Measurements from ENCODE around the gene KIF1B. TPM values are rescaled to one million over a fixed set of nuclear protein-coding genes. Genes with fewer than 3 reads are reported as not detected.
A peak's percentile ranks its signal among the peaks of the same experiment; 100 is the strongest.

Gene KIF1B
- total RNA-seq, 1 experiment from 2014 or later: 28.1 TPM

DNA sequence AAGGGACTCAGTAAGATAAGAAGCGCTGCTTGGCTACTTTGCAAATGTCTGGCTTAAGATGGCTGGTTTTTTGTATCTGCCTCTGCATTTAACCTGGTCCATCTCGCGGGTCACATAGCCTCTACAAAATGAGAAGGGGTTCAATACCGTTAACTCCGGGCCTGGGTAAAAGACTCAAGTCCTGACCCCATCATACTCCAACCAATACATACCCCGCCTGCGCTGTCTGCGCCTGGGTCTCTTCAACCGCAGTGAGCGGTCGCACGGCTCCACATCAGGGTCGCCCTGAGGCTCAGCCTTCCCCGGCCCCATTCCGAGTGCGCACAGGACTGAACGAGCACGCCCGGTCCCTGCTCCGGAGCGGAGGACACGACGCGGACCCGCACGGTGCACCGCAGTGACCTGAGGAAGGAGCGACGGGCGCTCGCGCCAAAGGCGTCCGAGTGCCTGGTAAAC, 187.9 kb downstream of the KIF1B start:
- Histone ChIP-seq H3K9me3 (ENCODE audit: control insufficient read depth in 1 of 2, insufficient read depth in 1 of 2, low read depth in 1 of 2, low read length in 2 of 2) (no peaks in the 10 kb centered on the region; a peak in 1 of 4 replicates), H3K27me3 (ENCODE audit: insufficient read depth, low read length) (no peaks in the 10 kb centered on the region), H3K4me1 (ENCODE audit: control insufficient read depth in 1 of 2, insufficient read depth in 2 of 2, low read length in 2 of 2) (peaks cover 6 to 23% of the 10 kb centered on the region in 2 experiments; a peak in 3 of 4 replicates), H3K9me2 (ENCODE audit: insufficient read depth) (no peaks in the 10 kb centered on the region), H3K79me2 (ENCODE audit: insufficient read depth, low read length) (peaks cover 27% of the 10 kb centered on the region), H3K36me3 (ENCODE audit: control insufficient read depth in 1 of 2, insufficient read depth in 2 of 2, low read length in 2 of 2) (peaks cover 5 to 8% of the 10 kb centered on the region in 2 experiments; a peak in 2 of 4 replicates), H2AFZ (ENCODE audit: low read depth, low read length, poor library complexity, severe bottlenecking) (peak overlapping the region; percentile 30), H3K9ac (ENCODE audit: low read length) (peak overlapping the region; percentile 81), H3K4me3 (replicated peaks in 1 of 2; ENCODE audit: low read depth in 1 of 2, low read length in 2 of 2) (peak overlapping the region; percentile 53 to 82), H4K20me1 (ENCODE audit: insufficient read depth) (no peaks in the 10 kb centered on the region), H3K4me2 (ENCODE audit: low read length) (peak overlapping the region; percentile 96), H3K27ac (ENCODE audit: low read depth, low read length) (peak overlapping the region; percentile 94)
- RAD21 ChIA-PET (ENCODE audit: low non-redundant PET in 1 of 2, low total read pairs in 2 of 2, uncharacterized antibody in 2 of 2, unreplicated experiment in 2 of 2): no interaction called here
- ATAC-seq (no peak), DNase-seq (ENCODE audit: low read depth, low spot score) (no peak)
- POLR2A ChIA-PET: interaction anchor here (2.1 kb wide), 1 partner anchor 10 kb away, joined by 11 read pairs; no protein-coding TSS in a partner anchor
- no TSS peak for BruUV-seq (replicated peaks)
- intact Hi-C loops (cut with micrococcal nuclease): no loop called here
- TF ChIP-seq POLR2A (IDR thresholded peaks at IDR 0.05; ENCODE audit: borderline replicate concordance, extremely low read depth, insufficient read depth, insufficient read length) (no peak), JUND (IDR thresholded peaks at IDR 0.05) (no peak), ZNF274 (IDR thresholded peaks at IDR 0.05; ENCODE audit: low read depth, low read length) (no peak), SIN3A (IDR thresholded peaks at IDR 0.05; ENCODE audit: low read depth) (no peak), ELF1 (IDR thresholded peaks at IDR 0.05; ENCODE audit: borderline replicate concordance, low read depth) (no peak)
- CTCF ChIA-PET: interaction anchor here (1.0 to 1.5 kb wide), 3 partner anchors 10 to 32 kb away, joined by 3 to 8 read pairs (median 5); partner anchors contain the start of gene CENPS

- H3K36me3 ChIP-seq (ENCODE audit: control insufficient read depth in 1 of 2, insufficient read depth in 2 of 2, low read length in 2 of 2): peaks cover 10 to 13% of the 10 kb centered on the region in 2 experiments; a peak in 2 of 4 replicates
- intact Hi-C loops (cut with micrococcal nuclease): no loop called here
- no peaks in the 10 kb centered on the region for H3K27me3 ChIP-seq (ENCODE audit: insufficient read depth, low read length)
- H2AFZ ChIP-seq (ENCODE audit: low read depth, low read length, poor library complexity, severe bottlenecking): peak within 1 kb of the TSS; percentile 60
- peak within 1 kb of the TSS; percentile 94 for H3K27ac ChIP-seq (ENCODE audit: low read depth, low read length)
- RAD21 ChIA-PET (ENCODE audit: low non-redundant PET in 1 of 2, low total read pairs in 2 of 2, uncharacterized antibody in 2 of 2, unreplicated experiment in 2 of 2): no interaction called here
- DNase-seq (ENCODE audit: low read depth, low spot score): peak; percentile 92
- H3K9me3 ChIP-seq (ENCODE audit: control insufficient read depth in 1 of 2, insufficient read depth in 1 of 2, low read depth in 1 of 2, low read length in 2 of 2): no peaks in the 10 kb centered on the region; a peak in 1 of 4 replicates
- H3K9ac ChIP-seq (ENCODE audit: low read length): peak within 1 kb of the TSS; percentile 81
- H3K9me2 ChIP-seq (ENCODE audit: insufficient read depth): no peaks in the 10 kb centered on the region
- POLR2A ChIA-PET: interaction anchor here (2.1 kb wide), 1 partner anchor 11 kb away, joined by 11 read pairs; no protein-coding TSS in a partner anchor
- peak; percentile 95 for ATAC-seq
- H3K4me2 ChIP-seq (ENCODE audit: low read length): peak within 1 kb of the TSS; percentile 96
- no TSS peak for BruUV-seq (replicated peaks)
- H3K4me1 ChIP-seq (ENCODE audit: control insufficient read depth in 1 of 2, insufficient read depth in 2 of 2, low read length in 2 of 2): peaks cover 6 to 23% of the 10 kb centered on the region in 2 experiments; a peak in 3 of 4 replicates
- peak within 1 kb of the TSS; percentile 53 to 82 for H3K4me3 ChIP-seq (replicated peaks in 1 of 2; ENCODE audit: low read depth in 1 of 2, low read length in 2 of 2)
- peaks cover 27% of the 10 kb centered on the region for H3K79me2 ChIP-seq (ENCODE audit: insufficient read depth, low read length)
- CTCF ChIA-PET: interaction anchor here (1.0 to 1.5 kb wide), 3 partner anchors 11 to 31 kb away, joined by 3 to 8 read pairs (median 5); partner anchors contain the start of gene CENPS
- no peaks in the 10 kb centered on the region for H4K20me1 ChIP-seq (ENCODE audit: insufficient read depth)
- TF ChIP-seq ZFX (IDR thresholded peaks at IDR 0.05) (peak; percentile 84; the same call in 1 of the 2 replicates), SP1 (IDR thresholded peaks at IDR 0.05; ENCODE audit: low read depth) (peak; percentile 100), CBX3 (IDR thresholded peaks at IDR 0.05; ENCODE audit: low read depth) (peak; percentile 24; the same call in 1 of the 2 replicates), EGR1 (IDR thresholded peaks at IDR 0.05; ENCODE audit: low read depth) (peak; percentile 100), SIN3A (IDR thresholded peaks at IDR 0.05; ENCODE audit: low read depth) (peak; percentile 69), EZH2 (IDR thresholded peaks at IDR 0.05) (no peak), YY1 (IDR thresholded peaks at IDR 0.05; ENCODE audit: extremely low read depth, insufficient replicate concordance, low read depth, low read length) (peak; percentile 45), TCF7L2 (IDR thresholded peaks at IDR 0.05; ENCODE audit: borderline replicate concordance, extremely low read depth, insufficient read depth, insufficient read length) (no peak), SRF (IDR thresholded peaks at IDR 0.05; ENCODE audit: low read depth) (peak; percentile 90), POLR2A (IDR thresholded peaks at IDR 0.05; ENCODE audit: borderline replicate concordance, extremely low read depth, insufficient read depth, insufficient read length) (peak; percentile 76), POLR2AphosphoS5 (IDR thresholded peaks at IDR 0.05; ENCODE audit: low read depth, low read length) (peak; percentile 81)
- TF ChIP-seq, protein P1, sequence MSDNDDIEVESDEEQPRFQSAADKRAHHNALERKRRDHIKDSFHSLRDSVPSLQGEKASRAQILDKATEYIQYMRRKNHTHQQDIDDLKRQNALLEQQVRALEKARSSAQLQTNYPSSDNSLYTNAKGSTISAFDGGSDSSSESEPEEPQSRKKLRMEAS (IDR thresholded peaks at IDR 0.05): peak; percentile 83
- TF ChIP-seq, protein P2, sequence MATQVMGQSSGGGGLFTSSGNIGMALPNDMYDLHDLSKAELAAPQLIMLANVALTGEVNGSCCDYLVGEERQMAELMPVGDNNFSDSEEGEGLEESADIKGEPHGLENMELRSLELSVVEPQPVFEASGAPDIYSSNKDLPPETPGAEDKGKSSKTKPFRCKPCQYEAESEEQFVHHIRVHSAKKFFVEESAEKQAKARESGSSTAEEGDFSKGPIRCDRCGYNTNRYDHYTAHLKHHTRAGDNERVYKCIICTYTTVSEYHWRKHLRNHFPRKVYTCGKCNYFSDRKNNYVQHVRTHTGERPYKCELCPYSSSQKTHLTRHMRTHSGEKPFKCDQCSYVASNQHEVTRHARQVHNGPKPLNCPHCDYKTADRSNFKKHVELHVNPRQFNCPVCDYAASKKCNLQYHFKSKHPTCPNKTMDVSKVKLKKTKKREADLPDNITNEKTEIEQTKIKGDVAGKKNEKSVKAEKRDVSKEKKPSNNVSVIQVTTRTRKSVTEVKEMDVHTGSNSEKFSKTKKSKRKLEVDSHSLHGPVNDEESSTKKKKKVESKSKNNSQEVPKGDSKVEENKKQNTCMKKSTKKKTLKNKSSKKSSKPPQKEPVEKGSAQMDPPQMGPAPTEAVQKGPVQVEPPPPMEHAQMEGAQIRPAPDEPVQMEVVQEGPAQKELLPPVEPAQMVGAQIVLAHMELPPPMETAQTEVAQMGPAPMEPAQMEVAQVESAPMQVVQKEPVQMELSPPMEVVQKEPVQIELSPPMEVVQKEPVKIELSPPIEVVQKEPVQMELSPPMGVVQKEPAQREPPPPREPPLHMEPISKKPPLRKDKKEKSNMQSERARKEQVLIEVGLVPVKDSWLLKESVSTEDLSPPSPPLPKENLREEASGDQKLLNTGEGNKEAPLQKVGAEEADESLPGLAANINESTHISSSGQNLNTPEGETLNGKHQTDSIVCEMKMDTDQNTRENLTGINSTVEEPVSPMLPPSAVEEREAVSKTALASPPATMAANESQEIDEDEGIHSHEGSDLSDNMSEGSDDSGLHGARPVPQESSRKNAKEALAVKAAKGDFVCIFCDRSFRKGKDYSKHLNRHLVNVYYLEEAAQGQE (IDR thresholded peaks at IDR 0.05; ENCODE audit: low read depth): no peak
These were observed 188.5 kb downstream of the KIF1B start, which contains the start of gene PGD for GRCh38 chr1:10398734-10399443. PGD (plus strand) TSS chr1:10399064; CDS start chr1:10399118, 54 bp downstream.

Measured in HCT116 (cell line).